Fibroblast of lung (primary cell): ENCODE data around the gene MBD4.
"Not testable (repeated sequence)": the region's sequence is repeated elsewhere in the genome, so short reads cannot be mapped to it uniquely, and the experiment has no call there.

Experiments used
- CTCF ChIP-seq, 2 donors: IDR thresholded peaks in 1 of 2; conservative IDR thresholded peaks in 1 of 2; 1 replicate in 1 of 2; 2 replicates in 1 of 2; pipeline ENCODE4 v1.5.1; 2011 to 2012; ENCODE audit warnings: low read length in 2 of 2, control low read depth in 1 of 2, inconsistent platforms in 1 of 2, low read depth in 1 of 2, mild to moderate bottlenecking in 1 of 2
- EZH2 ChIP-seq: IDR thresholded peaks from 2 replicates; pipeline ENCODE4 v1.5.1; 2012; ENCODE audit warnings: low read length, control low read depth, mild to moderate bottlenecking; ENCODE audit errors: missing control alignments

GRCh38 chr3:129385507-129385906, 54.2 kb downstream of the MBD4 start:
- TF ChIP-seq CTCF (conservative IDR thresholded peaks at IDR 0.05 in 1 of 2, IDR thresholded peaks at IDR 0.05 in 1 of 2; ENCODE audit: low read depth in 1 of 2, low read length in 2 of 2); EZH2: not testable (repeated sequence)
